Activated effector memory CD4-positive, alpha-beta T cell treated with anti-CD3 and anti-CD28 coated beads, Interleukin-2, amount 50 U/mL, for 16 hours (primary cell): ENCODE results near the gene SYNJ2.
"Not testable (repeated sequence)": the region's sequence is repeated elsewhere in the genome, so short reads cannot be mapped to it uniquely, and the experiment has no call there.

Source experiments
- DNase-seq: peaks from one replicate; pipeline ENCODE4 v3.0.0-alpha.2; 2020

Gene SYNJ2

GRCh38 chr6:157981395-157982101 lies at the start of gene SYNJ2:
SYNJ2 (plus strand) TSS chr6:157981863; CDS start chr6:157981962, 99 bp downstream.
- DNase-seq, result peak; percentile 94

GRCh38 chr6:157935786-157936185 lies 45.9 kb upstream of the SYNJ2 start:
- DNase-seq, result no peak

- no peak for DNase-seq
These were observed 44.3 kb upstream of the SYNJ2 start for GRCh38 chr6:157937318-157937717.

- DNase-seq, result no peak
These were observed 43.7 kb upstream of the SYNJ2 start for GRCh38 chr6:157937916-157938315.

GRCh38 chr6:157940375-157941036 lies 41.2 kb upstream of the SYNJ2 start:
- peak; percentile 80 for DNase-seq

GRCh38 chr6:157941101-157941863 lies 40.4 kb upstream of the SYNJ2 start:
- DNase-seq, result no peak

GRCh38 chr6:157942351-157942750 lies 39.3 kb upstream of the SYNJ2 start:
- DNase-seq, result no peak

GRCh38 chr6:157943249-157943963 lies 38.3 kb upstream of the SYNJ2 start:
- no peak for DNase-seq

GRCh38 chr6:157943964-157944283 lies 37.7 kb upstream of the SYNJ2 start:
- DNase-seq, result no peak

GRCh38 chr6:157944983-157945931 lies 36.4 kb upstream of the SYNJ2 start:
- peak; percentile 70 for DNase-seq

- no peak for DNase-seq
These were observed 35.5 kb upstream of the SYNJ2 start for GRCh38 chr6:157946053-157946617.

GRCh38 chr6:157946865-157947532 lies 34.7 kb upstream of the SYNJ2 start:
- no peak for DNase-seq

- DNase-seq, result not testable (repeated sequence)
These were observed 30.8 kb upstream of the SYNJ2 start for GRCh38 chr6:157950899-157951298.

GRCh38 chr6:157951828-157952227 lies 29.8 kb upstream of the SYNJ2 start:
- no peak for DNase-seq

GRCh38 chr6:157952861-157953351 lies 28.8 kb upstream of the SYNJ2 start:
- no peak for DNase-seq

- no peak for DNase-seq
These were observed 28.0 kb upstream of the SYNJ2 start for GRCh38 chr6:157953580-157954091.

- DNase-seq, result no peak
These were observed 27.2 kb upstream of the SYNJ2 start for GRCh38 chr6:157954150-157955117.

- no peak for DNase-seq
These were observed 26.0 kb upstream of the SYNJ2 start for GRCh38 chr6:157955675-157956074.

- DNase-seq, result no peak
These were observed 25.4 kb upstream of the SYNJ2 start for GRCh38 chr6:157956171-157956730.
